GM18519 (cell line): ENCODE results near the gene CLINT1.
"Not testable (repeated sequence)": the region's sequence is repeated elsewhere in the genome, so short reads cannot be mapped to it uniquely, and the experiment has no call there.

Experiments
- ATAC-seq: cut with Tn5 transposase; IDR thresholded peaks from one replicate; pipeline ENCODE4 v1.9.1; 2021; ENCODE audit warnings: mild to moderate bottlenecking, moderate library complexity; ENCODE audit not compliant: unreplicated experiment, low FRiP score

CLINT1 gene

DNA sequence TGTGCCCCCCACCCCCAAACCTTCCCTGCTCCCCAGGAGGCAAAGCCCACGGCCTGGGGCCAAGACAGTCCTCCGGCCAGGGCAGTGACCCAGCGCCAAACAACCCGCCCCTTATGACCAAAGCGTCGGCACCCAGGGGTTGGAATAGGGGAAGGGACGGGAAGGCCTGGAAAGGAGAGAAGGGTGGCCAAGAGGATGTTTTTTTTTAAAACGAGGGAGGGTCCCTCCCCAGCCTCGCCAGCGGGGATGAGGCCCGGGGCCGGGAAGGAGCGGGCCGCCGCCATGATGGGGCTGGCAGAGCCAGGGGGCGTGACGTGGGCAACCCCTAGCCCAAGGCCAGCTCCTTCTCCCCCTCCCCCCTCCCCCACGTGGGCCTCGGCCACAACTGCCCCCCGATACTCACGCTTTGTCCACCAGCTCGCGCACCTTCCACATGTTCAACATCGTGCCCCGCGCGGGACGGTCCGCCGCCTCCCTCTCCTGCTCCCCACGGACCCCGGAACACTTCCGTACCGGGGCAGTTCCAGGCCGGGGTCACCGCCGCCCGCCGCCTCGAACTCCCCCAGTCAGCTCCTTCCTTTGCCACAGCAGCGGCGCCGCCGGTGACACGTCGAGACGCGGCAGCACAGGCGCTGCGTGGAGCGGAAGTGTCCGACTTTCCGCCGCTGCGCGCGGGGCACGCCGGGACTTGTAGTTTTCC lies at the start of gene CLINT1:
Gene CLINT1 (minus strand): TSS at position 619 of the 700 bp plus-strand sequence. CDS start 175 bp downstream, at position 444.
- peak; percentile 42 for ATAC-seq

- ATAC-seq, result no peak
These were observed 49.5 kb upstream of the CLINT1 start for GRCh38 chr5:157908459-157908858.

- no peak for ATAC-seq
These were observed 48.5 kb upstream of the CLINT1 start for GRCh38 chr5:157907479-157907878.

DNA sequence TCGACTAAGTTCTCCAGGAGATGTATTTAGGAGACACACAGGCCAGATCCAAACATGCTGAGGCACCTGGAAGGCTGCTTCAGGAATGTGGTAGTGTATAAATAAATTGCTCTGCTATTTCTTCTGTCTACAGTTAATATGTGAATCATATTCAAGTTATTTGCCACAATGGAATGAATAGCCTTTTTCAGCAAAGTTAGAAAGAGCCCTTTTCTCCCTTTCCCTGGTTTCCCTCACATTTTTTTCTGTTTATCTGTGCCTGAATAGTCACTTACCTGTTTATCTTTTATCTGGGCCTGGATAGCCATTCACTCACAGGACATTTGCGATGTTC lies 44.1 kb upstream of the CLINT1 start:
- no peak for ATAC-seq

DNA sequence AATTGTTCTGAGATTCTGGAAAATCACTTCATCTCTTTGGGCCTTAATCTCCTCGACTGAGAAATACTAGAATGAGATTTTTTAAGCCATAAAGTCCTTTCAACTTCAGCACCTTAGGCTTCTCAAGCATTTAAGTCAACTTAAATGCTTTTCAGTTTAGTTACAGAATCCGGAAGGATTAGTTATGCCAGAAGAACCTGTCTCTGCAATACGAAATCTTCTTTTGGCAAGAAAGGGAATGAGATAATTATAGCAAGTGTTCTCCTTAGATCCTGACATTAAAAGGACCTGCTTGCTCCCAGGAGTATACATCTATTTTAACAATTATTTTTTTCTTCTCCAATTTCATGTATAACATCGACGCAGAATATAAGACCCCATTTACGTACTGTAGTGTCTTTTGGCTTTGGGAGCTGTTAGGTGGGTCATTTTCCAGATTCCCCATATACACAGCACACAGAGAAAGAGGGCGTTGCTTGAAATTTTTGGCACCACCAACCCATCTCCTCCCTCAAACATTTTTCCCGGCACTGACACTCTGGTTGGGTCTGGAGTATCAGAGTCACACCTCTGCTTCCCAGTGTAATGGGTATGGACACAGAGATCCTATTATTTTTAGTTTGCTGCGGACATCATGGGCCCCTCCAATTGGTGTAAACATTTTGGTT lies 43.6 kb upstream of the CLINT1 start:
- ATAC-seq, result no peak

DNA sequence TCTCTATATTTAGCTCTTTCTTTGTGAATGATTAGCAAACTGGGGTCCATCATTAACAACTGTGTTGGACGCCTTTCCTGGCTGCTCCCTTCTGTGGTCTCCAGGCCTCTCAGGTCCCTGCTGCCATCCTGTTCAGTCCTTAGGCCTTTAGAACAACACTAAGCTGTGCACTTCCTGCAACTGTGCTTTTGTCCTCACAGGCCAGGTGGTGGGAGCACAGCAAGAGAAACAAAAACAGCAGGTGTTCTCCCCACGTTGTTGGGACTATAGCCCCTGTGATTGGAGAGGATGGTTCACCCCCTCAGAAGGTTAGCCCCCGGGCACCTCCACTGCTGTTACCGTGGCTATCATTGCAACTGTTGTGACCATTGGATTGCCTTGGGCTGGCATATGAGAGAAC lies 41.7 kb upstream of the CLINT1 start:
- ATAC-seq, result no peak

DNA sequence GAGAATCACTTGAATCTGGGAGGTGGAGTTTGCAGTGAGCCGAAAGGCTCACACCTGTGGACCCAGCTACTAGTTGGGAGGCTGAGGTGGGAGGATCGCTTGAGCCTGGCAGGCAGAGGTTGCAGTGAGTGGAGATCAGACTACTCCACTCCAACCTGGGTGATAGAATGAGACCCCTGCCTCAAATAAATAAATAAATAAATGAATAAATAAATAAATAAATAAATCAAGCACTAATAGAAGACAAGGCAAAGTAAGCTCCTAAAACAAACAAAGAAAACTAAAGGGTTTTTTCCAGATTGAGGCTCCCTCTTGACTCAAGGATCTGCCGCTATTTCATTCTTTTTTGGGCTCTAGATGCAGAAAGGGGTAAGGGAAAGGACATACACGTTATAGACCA lies 34.7 kb upstream of the CLINT1 start:
- ATAC-seq, result no peak

- ATAC-seq, result no peak
These were observed 34.0 kb upstream of the CLINT1 start for GRCh38 chr5:157892974-157893373.

GRCh38 chr5:157890836-157891597 lies 32.1 kb upstream of the CLINT1 start:
- ATAC-seq, result no peak

DNA sequence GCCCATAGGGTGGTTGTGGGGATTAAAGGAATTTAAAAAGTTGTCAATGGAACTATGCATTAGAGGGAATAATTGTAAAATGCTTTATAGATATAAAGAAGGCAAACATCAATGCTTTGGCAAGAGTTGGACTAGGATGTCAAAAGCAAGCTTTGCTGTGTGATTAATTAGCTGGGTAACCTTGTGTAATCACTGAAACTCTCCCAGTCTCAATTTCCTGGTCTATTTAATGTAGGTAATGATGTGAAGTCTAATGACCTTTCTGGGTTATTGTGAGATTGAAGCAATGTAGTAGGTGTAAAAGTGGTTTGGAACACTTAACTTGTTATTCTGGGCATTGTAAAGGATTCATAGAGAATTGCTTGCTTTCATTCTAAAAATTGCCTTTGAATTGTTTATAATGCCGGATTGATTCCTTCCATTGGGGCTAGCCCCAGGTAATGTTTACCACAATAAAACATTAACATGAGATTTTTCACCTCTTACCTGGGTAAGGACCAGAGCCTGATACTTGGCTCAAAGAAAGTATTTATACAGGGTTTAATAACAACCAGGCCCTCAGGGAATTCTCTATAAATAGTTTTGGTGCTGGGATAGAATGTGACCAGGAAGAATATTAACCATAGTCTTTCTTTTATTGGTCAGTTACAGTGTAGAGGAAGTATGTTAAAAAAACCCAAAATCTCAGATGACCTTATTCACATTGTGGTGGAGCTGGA lies 30.0 kb upstream of the CLINT1 start:
- ATAC-seq, result no peak

GRCh38 chr5:157886796-157887380 lies 27.9 kb upstream of the CLINT1 start:
- ATAC-seq, result no peak

DNA sequence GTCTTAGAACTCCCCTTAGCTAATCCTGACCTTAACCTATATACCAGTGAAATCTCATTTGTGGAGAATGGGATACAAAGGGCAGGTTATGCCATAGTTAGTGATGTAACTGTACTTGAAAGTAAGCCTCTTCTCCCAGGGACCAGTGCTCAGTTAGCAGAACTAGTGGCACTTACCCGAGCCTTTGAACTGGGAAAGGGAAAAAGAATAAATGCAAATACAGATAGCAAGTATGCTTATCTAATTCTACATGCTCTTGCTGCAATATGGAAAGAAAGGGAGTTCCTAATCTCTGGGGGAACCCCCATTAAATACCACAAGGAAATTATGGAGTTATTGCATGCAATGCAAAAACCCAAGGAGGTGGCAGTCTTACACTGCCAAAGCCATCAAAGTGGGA lies 26.1 kb upstream of the CLINT1 start:
- not testable (repeated sequence) for ATAC-seq

GRCh38 chr5:157881498-157881897 lies 22.6 kb upstream of the CLINT1 start:
- ATAC-seq, result not testable (repeated sequence)

GRCh38 chr5:157877821-157878220 lies 18.9 kb upstream of the CLINT1 start:
- no peak for ATAC-seq

GRCh38 chr5:157874861-157875260 lies 15.9 kb upstream of the CLINT1 start:
- no peak for ATAC-seq

GRCh38 chr5:157870837-157871834 lies 12.2 kb upstream of the CLINT1 start:
- ATAC-seq, result no peak

DNA sequence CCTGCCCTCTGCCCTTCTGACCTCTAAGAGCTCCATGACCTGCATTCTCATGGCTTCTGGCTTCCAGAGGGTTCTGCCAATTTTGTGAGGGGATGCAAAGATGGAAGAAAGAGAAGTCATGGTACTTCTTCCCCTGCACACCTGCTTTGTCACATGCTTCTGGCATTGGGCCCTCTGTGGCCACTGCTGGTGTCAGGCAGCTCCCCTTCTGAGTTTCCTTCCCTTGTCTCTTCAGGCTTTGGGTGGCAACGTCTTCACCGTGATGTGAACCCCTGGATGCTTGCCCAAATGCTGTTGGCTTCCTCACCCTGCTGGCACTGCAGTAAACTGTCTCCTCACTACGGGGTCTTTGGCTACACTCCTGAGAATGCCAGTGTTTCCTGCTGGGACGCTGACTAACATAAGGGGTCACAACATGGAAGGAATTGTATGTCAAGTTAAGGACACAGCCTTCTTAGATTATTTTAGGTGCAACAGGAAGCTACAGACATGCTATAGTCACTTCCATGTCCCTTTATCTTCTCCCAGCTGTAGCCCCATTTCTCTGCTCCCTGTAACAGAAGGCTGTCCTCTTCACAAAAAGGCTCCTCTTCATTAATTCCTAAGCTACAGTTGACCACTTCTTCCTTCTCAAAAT lies 8.9 kb upstream of the CLINT1 start:
- ATAC-seq, result no peak

GRCh38 chr5:157866536-157866935 lies 7.6 kb upstream of the CLINT1 start:
- no peak for ATAC-seq

DNA sequence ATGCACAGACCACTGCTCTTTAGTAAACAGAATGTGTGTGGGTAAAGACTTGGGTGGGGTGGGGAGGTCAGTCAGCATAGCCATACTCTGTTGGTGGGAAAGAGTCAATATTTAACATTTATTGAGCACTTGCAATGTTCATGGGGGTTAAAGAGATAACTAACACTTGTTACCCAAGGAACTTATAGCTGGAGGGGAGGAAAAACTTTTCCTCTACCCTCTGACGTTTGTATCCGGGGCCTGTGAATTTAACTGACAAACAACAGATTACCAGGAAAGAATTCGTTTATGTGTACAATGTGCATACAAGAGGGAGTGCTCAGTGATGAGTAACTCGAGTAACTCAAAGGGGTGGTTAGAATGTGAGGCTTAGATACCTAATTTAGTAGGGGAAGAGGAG lies 6.8 kb upstream of the CLINT1 start:
- no peak for ATAC-seq
